Smooth muscle cell (in vitro differentiated cells): ENCODE results near the gene NOXA1. TPM values are rescaled to one million over a fixed set of nuclear protein-coding genes. Genes with fewer than 3 reads are reported as not detected.

Experiments used
- DNase-seq: peaks from one replicate; lab custom pipeline; 2025; ENCODE audit not compliant: unreplicated experiment; lab: John Stamatoyannopoulos, UW
- H2AFZ ChIP-seq: fragments of 200-600 bp; sonication (generic); 2 replicates; pipeline ENCODE4 v1.6.0; 2016; ENCODE audit warnings: antibody characterized with exemption, low read depth, mild to moderate bottlenecking
- H3F3A ChIP-seq: fragments of 200-600 bp; sonication (generic); 2 replicates; pipeline ENCODE4 v1.6.0; 2017; ENCODE audit warnings: antibody characterized with exemption, low read depth
- H3K27ac ChIP-seq: fragments of 200-600 bp; sonication (generic); 2 replicates; pipeline ENCODE4 v1.5.1; 2016; ENCODE audit warnings: low read depth, mild to moderate bottlenecking
- H3K27me3 ChIP-seq: fragments of 200-600 bp; sonication (generic); 2 replicates; pipeline ENCODE4 v1.6.1; 2016; ENCODE audit warnings: low read depth, mild to moderate bottlenecking
- H3K36me3 ChIP-seq: fragments of 200-600 bp; sonication (generic); 2 replicates; pipeline ENCODE4 v1.5.1; 2016; ENCODE audit warnings: low read depth
- H3K4me1 ChIP-seq: fragments of 200-600 bp; sonication (generic); 2 replicates; pipeline ENCODE4 v1.5.1; 2016; ENCODE audit warnings: low read depth
- H3K4me2 ChIP-seq: fragments of 200-600 bp; sonication (generic); 2 replicates; pipeline ENCODE4 v1.6.0; 2016; ENCODE audit warnings: mild to moderate bottlenecking
- H3K4me3 ChIP-seq: fragments of 200-600 bp; sonication (generic); 2 replicates; pipeline ENCODE4 v1.5.1; 2016; ENCODE audit warnings: mild to moderate bottlenecking
- H3K79me2 ChIP-seq: fragments of 200-600 bp; sonication (generic); 2 replicates; pipeline ENCODE4 v1.6.0; 2016; ENCODE audit warnings: low read depth, mild to moderate bottlenecking
- H3K9ac ChIP-seq: fragments of 200-600 bp; sonication (generic); 2 replicates; pipeline ENCODE4 v1.6.0; 2016; ENCODE audit warnings: low read depth
- H3K9me3 ChIP-seq: fragments of 200-600 bp; sonication (generic); replicated peaks from 2 replicates; pipeline ENCODE4 v1.5.1; 2016; ENCODE audit warnings: low read depth
- H4K20me1 ChIP-seq: fragments of 200-600 bp; sonication (generic); 2 replicates; pipeline ENCODE4 v1.6.0; 2016; ENCODE audit warnings: low read depth
- CTCF ChIP-seq: fragments of 200-600 bp; sonication (generic); IDR thresholded peaks from 2 replicates; pipeline ENCODE4 v1.5.1; 2017; ENCODE audit warnings: borderline replicate concordance, mild to moderate bottlenecking, antibody characterized with exemption; ENCODE audit not compliant: insufficient read depth, poor library complexity, severe bottlenecking
- WGBS: methylation state at CpG from one replicate; pipeline ENCODE4 v1.1.7; 2016; ENCODE audit warnings: low lambda C conversion rate; 5-methylcytosine and 5-hydroxymethylcytosine counted together
- polyA plus RNA-seq: library from polyadenylated mRNA; unstranded; fragments of >200 nt; fragmentation: Nextera tagmentation; extraction: Ambion mirVana; gene quantifications from 2 replicates; pipeline ENCODE4 v1.2.1, GENCODE V29; 2016
- total RNA-seq: library from RNA; depleted of rRNA; stranded (reverse); fragments of >200 nt; gene quantifications from 2 replicates; pipeline ENCODE4 v1.2.3, GENCODE V29; 2014

NOXA1 gene
- total and polyA plus RNA-seq, 2 experiments from 2014 or later: 0.09 to 0.81 TPM

- H4K20me1 ChIP-seq: no peaks in the 10 kb centered on the region
- H3F3A ChIP-seq: peaks cover 3% of the 10 kb centered on the region
- H3K4me3 ChIP-seq: peak overlapping the region; percentile 50
- no peak overlapping the region for H2AFZ ChIP-seq
- no peak for TF ChIP-seq CTCF
- H3K4me1 ChIP-seq: no peaks in the 10 kb centered on the region
- no peak overlapping the region for H3K27ac ChIP-seq
- peak overlapping the region; percentile 86 for H3K4me2 ChIP-seq
- no peaks in the 10 kb centered on the region for H3K27me3 ChIP-seq
- 25% methylated on average over 6 of the region's 7 CpGs for WGBS
- DNase-seq: no peak
- H3K9ac ChIP-seq: no peak overlapping the region
- H3K79me2 ChIP-seq: no peaks in the 10 kb centered on the region
- no peaks in the 10 kb centered on the region for H3K9me3 ChIP-seq
- H3K36me3 ChIP-seq: no peaks in the 10 kb centered on the region
Measured at GRCh38 chr9:137441935-137442321, 18.7 kb downstream of the NOXA1 start.

GRCh38 chr9:137444106-137444790 is 21.1 kb downstream of the NOXA1 start:
- no peaks in the 10 kb centered on the region for H3K4me1 ChIP-seq
- H2AFZ ChIP-seq: no peak overlapping the region
- 87% methylated on average over 14 of the region's 14 CpGs for WGBS
- no peaks in the 10 kb centered on the region for H3K9me3 ChIP-seq
- no peaks in the 10 kb centered on the region for H3K27me3 ChIP-seq
- DNase-seq: no peak
- no peak for TF ChIP-seq CTCF
- H3K4me2 ChIP-seq: no peak overlapping the region
- H3K27ac ChIP-seq: no peak overlapping the region
- H3K36me3 ChIP-seq: no peaks in the 10 kb centered on the region
- H3F3A ChIP-seq: peaks cover 6% of the 10 kb centered on the region
- no peaks in the 10 kb centered on the region for H4K20me1 ChIP-seq
- H3K4me3 ChIP-seq: no peak overlapping the region
- H3K79me2 ChIP-seq: no peaks in the 10 kb centered on the region
- H3K9ac ChIP-seq: no peak overlapping the region

GRCh38 chr9:137445275-137445807 is 22.1 kb downstream of the NOXA1 start:
- H3K79me2 ChIP-seq: no peaks in the 10 kb centered on the region
- H3F3A ChIP-seq: peaks cover 6% of the 10 kb centered on the region
- DNase-seq: peak; percentile 67
- no peak overlapping the region for H3K27ac ChIP-seq
- H3K9ac ChIP-seq: no peak overlapping the region
- peak overlapping the region; percentile 57 for H3K4me2 ChIP-seq
- no peaks in the 10 kb centered on the region for H4K20me1 ChIP-seq
- no peak overlapping the region for H2AFZ ChIP-seq
- H3K27me3 ChIP-seq: no peaks in the 10 kb centered on the region
- 31% methylated on average over 14 of the region's 14 CpGs for WGBS
- no peaks in the 10 kb centered on the region for H3K4me1 ChIP-seq
- H3K4me3 ChIP-seq: no peak overlapping the region
- H3K9me3 ChIP-seq: no peaks in the 10 kb centered on the region
- H3K36me3 ChIP-seq: no peaks in the 10 kb centered on the region
- peak; percentile 80 for TF ChIP-seq CTCF

GRCh38 chr9:137445930-137446431 is 22.8 kb downstream of the NOXA1 start:
- no peaks in the 10 kb centered on the region for H3K79me2 ChIP-seq
- no peaks in the 10 kb centered on the region for H4K20me1 ChIP-seq
- H3K36me3 ChIP-seq: no peaks in the 10 kb centered on the region
- H3K27me3 ChIP-seq: no peaks in the 10 kb centered on the region
- no peak overlapping the region for H3K27ac ChIP-seq
- no peak overlapping the region for H2AFZ ChIP-seq
- H3K9me3 ChIP-seq: no peaks in the 10 kb centered on the region
- WGBS: 84% methylated on average over 19 of the region's 19 CpGs
- TF ChIP-seq CTCF: no peak
- no peak overlapping the region for H3K4me2 ChIP-seq
- H3K4me3 ChIP-seq: no peak overlapping the region
- no peaks in the 10 kb centered on the region for H3K4me1 ChIP-seq
- no peak overlapping the region for H3K9ac ChIP-seq
- DNase-seq: no peak
- H3F3A ChIP-seq: peaks cover 6% of the 10 kb centered on the region
